K562 (cell line): ENCODE results near the gene CHST15. TPM values are rescaled to one million over a fixed set of nuclear protein-coding genes. Genes with fewer than 3 reads are reported as not detected.
A peak's percentile ranks its signal among the peaks of the same experiment; 100 is the strongest.

ENCODE experiments used
- ATAC-seq: fragments of 200-7000 bp; cut with Tn5 transposase; 3 replicates; pipeline ENCODE4 v1.9.1; 2020; ENCODE audit warnings: moderate library complexity
- BruUV-seq: library from RNA; stranded (reverse); fragments of 400-500 nt; replicated peaks from 2 replicates; lab custom pipeline; 2021; lab: Mats Ljungman, UMichigan
- CTCF ChIA-PET: fragments of 300-600 bp; formaldehyde crosslinking; extraction: SDS; loops from one replicate; lab custom pipeline; 2021; ENCODE audit warnings: low intra/inter-chr PET ratio; lab: Yijun Ruan, JAX
- POLR2A ChIA-PET: fragments of 300-600, 350-650 bp; sonication (Branson Sonifier 250); formaldehyde crosslinking; extraction: SDS; loops from one replicate; lab custom pipeline; 2021; ENCODE audit warnings: antibody characterized with exemption, inconsistent platforms; lab: Yijun Ruan, JAX
- DNase-seq, 4 experiments: peaks; one replicate each; pipeline versions ENCODE4 v3.0.0 to v3.0.0-alpha.2; 2011 to 2018; ENCODE audit warnings: low spot score in 3 of 4, mixed read lengths in 3 of 4; ENCODE audit errors: extremely low read depth in 1 of 4
- FAIRE-seq: peaks from 2 replicates; lab custom pipeline; 2011; peaks lifted over from hg19 to GRCh38; lab: Jason Lieb, UNC
- H2AFZ ChIP-seq: 2 replicates; pipeline ENCODE4 v1.6.0; 2011; ENCODE audit warnings: low read depth, low read length, control low read depth, inconsistent platforms
- H3K27ac ChIP-seq: fragments of 200-600 bp; 3 replicates; pipeline ENCODE4 v1.8.0; 2011; ENCODE audit warnings: low read depth, mild to moderate bottlenecking, control low read depth, inconsistent platforms, low read length, moderate library complexity, mixed read lengths; ENCODE audit errors: extremely low read depth
- H3K27me3 ChIP-seq, 2 experiments: fragments of 300-600 bp in 1 of 2; 2 replicates in 1 of 2; 3 replicates in 1 of 2; pipeline versions ENCODE4 v1.6.0 to v1.8.0; 2011; ENCODE audit warnings: inconsistent platforms in 2 of 2, low read length in 2 of 2, mild to moderate bottlenecking in 1 of 2, mixed read lengths in 1 of 2, moderate library complexity in 1 of 2; ENCODE audit not compliant: control insufficient read depth in 2 of 2, insufficient read depth in 2 of 2
- H3K36me3 ChIP-seq: fragments of 300-600 bp; 3 replicates; pipeline ENCODE4 v1.8.0; 2011; ENCODE audit warnings: mild to moderate bottlenecking, low read length, inconsistent platforms; ENCODE audit not compliant: control insufficient read depth, insufficient read depth
- H3K4me1 ChIP-seq, 2 experiments: fragments of 200-600 bp in 1 of 2; replicated peaks in 1 of 2; 2 replicates in 1 of 2; 3 replicates in 1 of 2; pipeline versions ENCODE4 v1.5.1 to v1.8.0; 2011; ENCODE audit warnings: inconsistent platforms in 2 of 2, low read length in 2 of 2, mild to moderate bottlenecking in 1 of 2, mixed read lengths in 1 of 2, moderate library complexity in 1 of 2; ENCODE audit not compliant: control insufficient read depth in 2 of 2, insufficient read depth in 2 of 2
- H3K4me2 ChIP-seq: 2 replicates; pipeline ENCODE4 v1.6.1; 2011; ENCODE audit warnings: low read length, control low read depth, inconsistent platforms, mixed read lengths; ENCODE audit not compliant: insufficient read depth
- H3K4me3 ChIP-seq: fragments of 200-600 bp; sonication (generic), shearing (Covaris generic); 2 replicates; pipeline ENCODE4 v1.5.1; 2016; ENCODE audit warnings: control low read depth, inconsistent platforms
- H3K79me2 ChIP-seq: fragments of 200-600 bp; 3 replicates; pipeline ENCODE4 v1.8.0; 2011; ENCODE audit warnings: low read length, inconsistent platforms; ENCODE audit not compliant: control insufficient read depth, insufficient read depth
- H3K9ac ChIP-seq, 2 experiments: 2 replicates each; pipeline versions ENCODE4 v1.6.0 to v1.6.1; 2011; ENCODE audit warnings: low read depth in 2 of 2, low read length in 2 of 2, control low read depth in 1 of 2, inconsistent platforms in 1 of 2, mild to moderate bottlenecking in 1 of 2, mixed read lengths in 1 of 2; ENCODE audit not compliant: insufficient read depth in 1 of 2
- H3K9me1 ChIP-seq: one replicate; pipeline ENCODE4 v1.6.0; 2011; ENCODE audit warnings: inconsistent platforms, mild to moderate bottlenecking, low read length, moderate library complexity; ENCODE audit not compliant: control insufficient read depth, insufficient read depth
- H3K9me3 ChIP-seq: replicated peaks from 2 replicates; pipeline ENCODE4 v1.5.1; 2011; ENCODE audit warnings: low read depth, low read length, inconsistent platforms; ENCODE audit not compliant: control insufficient read depth, insufficient read depth
- H4K20me1 ChIP-seq: replicated peaks from 2 replicates; pipeline ENCODE4 v1.6.1; 2011; ENCODE audit warnings: low read length, inconsistent platforms, mixed read lengths; ENCODE audit not compliant: control insufficient read depth, insufficient read depth
- CEBPB ChIP-seq: fragments of 450-650 bp; IDR thresholded peaks from 2 replicates; pipeline ENCODE4 v1.6.1; 2016; ENCODE audit warnings: missing genetic modification characterization, missing compliant biosample characterization
- E2F3 ChIP-seq: fragments of 250-450 bp; sonication (Bioruptor Pico); IDR thresholded peaks from 2 replicates; pipeline ENCODE4 v1.4.0; 2020; ENCODE audit warnings: mild to moderate bottlenecking
- FOXK1 ChIP-seq: sonication (generic); formaldehyde crosslinking; IDR thresholded peaks from 2 replicates; pipeline ENCODE4 v1.8.0; 2022; ENCODE audit warnings: missing genetic modification reagents, mild to moderate bottlenecking, borderline replicate concordance
- HOXB6 ChIP-seq: fragments of 250-450 bp; sonication (Bioruptor Pico); IDR thresholded peaks from 2 replicates; pipeline ENCODE4 v1.5.1; 2022; ENCODE audit warnings: mild to moderate bottlenecking, borderline replicate concordance
- POLR2A ChIP-seq: fragments of 450-650 bp; conservative IDR thresholded peaks from 2 replicates; pipeline ENCODE4 v1.6.1; 2016
- POLR2B ChIP-seq: fragments of 450-650 bp; IDR thresholded peaks from 2 replicates; pipeline ENCODE4 v1.6.1; 2018; ENCODE audit warnings: low read depth; ENCODE audit not compliant: partially characterized antibody
- RAD51 ChIP-seq: fragments of 450-650 bp; IDR thresholded peaks from 2 replicates; pipeline ENCODE4 v1.7.1; 2016; ENCODE audit warnings: low read depth, mild to moderate bottlenecking, borderline replicate concordance
- SMC3 ChIP-seq: conservative IDR thresholded peaks from 2 replicates; pipeline ENCODE4 v1.6.1; 2011; ENCODE audit warnings: low read depth, low read length, improper control_type of control experiment; ENCODE audit not compliant: insufficient read depth
- ZBTB11 ChIP-seq, 3 experiments: fragments of 200-800 bp in 1 of 3; fragments of 250-450 bp in 1 of 3; fragments of 450-650 bp in 1 of 3; sonication (Bioruptor Pico) in 1 of 3; sonication (Bioruptor generic) in 1 of 3; formaldehyde crosslinking in 1 of 3; IDR thresholded peaks; 2 replicates each; pipeline versions ENCODE4 v1.6.1 to v1.8.0; 2016 to 2022; ENCODE audit warnings: mild to moderate bottlenecking in 2 of 3, missing genetic modification characterization in 2 of 3, missing compliant biosample characterization in 1 of 3, moderate library complexity in 1 of 3
- ZKSCAN8 ChIP-seq: fragments of 200-800 bp; sonication (Bioruptor generic); IDR thresholded peaks from 2 replicates; pipeline ENCODE4 v1.6.1; 2016; ENCODE audit warnings: missing genetic modification characterization, missing compliant biosample characterization
- ZNF146 ChIP-seq: IDR thresholded peaks from one replicate; pipeline ENCODE4 v1.6.1; 2018; ENCODE audit warnings: missing compliant biosample characterization; ENCODE audit not compliant: unreplicated experiment
- ZNF79 ChIP-seq: fragments of 250-450 bp; sonication (Bioruptor Pico); IDR thresholded peaks from 2 replicates; pipeline ENCODE4 v1.4.0; 2020; ENCODE audit warnings: low read depth, mild to moderate bottlenecking, moderate library complexity
- WGBS: fragments of 100-300 bp; shearing (Covaris generic); methylation state at CpG from one replicate; pipeline ENCODE4 v1.1.6; 2016; ENCODE audit warnings: low coverage, mixed read lengths; ENCODE audit not compliant: insufficient coverage; ENCODE audit errors: missing lambda C conversion rate; 5-methylcytosine and 5-hydroxymethylcytosine counted together
- in situ Hi-C: fragments of 300-500 bp; cut with MboI; formaldehyde crosslinking; loops from 4 replicates; pipeline ENCODE4 v1.15.0; 2018; ENCODE audit warnings: inconsistent platforms, mixed read lengths
- intact Hi-C: fragments of 100-400 bp; cut with micrococcal nuclease; formaldehyde crosslinking; loops from 2 replicates; pipeline ENCODE4 v1.14.2; 2022
- polyA plus RNA-seq, 8 experiments: library from polyadenylated mRNA; depleted of rRNA in 4 of 8; stranded (reverse) in 5 of 8; unstranded in 3 of 8; fragments of >200 nt; fragmentation: Nextera tagmentation in 2 of 8; fragmentation: Illumina TruSeq in 1 of 8; extraction: Ambion mirVana in 2 of 8; extraction: Trizol in 1 of 8; gene quantifications; 2 replicates each; pipeline versions ENCODE4 v1.2.1 to v1.2.3, GENCODE V29; 2011 to 2014; ENCODE audit warnings: inconsistent platforms in 1 of 8, missing spikeins in 1 of 8
- total RNA-seq, 7 experiments: library from RNA; depleted of rRNA in 6 of 7; stranded (reverse); fragments of >200 nt in 6 of 7; fragmentation: Illumina TruSeq in 2 of 7; extraction: Trizol in 2 of 7; gene quantifications; 2 replicates each; pipeline versions ENCODE4 v1.2.1 to v1.2.3, GENCODE V29; 2011 to 2021; ENCODE audit warnings: low replicate concordance in 1 of 7

CHST15 gene
- total and polyA plus RNA-seq, 9 of the 15 experiments (the other 6 are each of a cell fraction or from before 2014, with no cell fraction given): 0.04 to 0.16 (median 0.08) TPM

GRCh38 chr10:124039483-124040013, 53.9 kb downstream of the CHST15 start:
- ATAC-seq: no peak
- H3K79me2 ChIP-seq: no peaks in the 10 kb centered on the region
- no peaks in the 10 kb centered on the region for H3K9me3 ChIP-seq
- peaks cover 2 to 34% of the 10 kb centered on the region in 2 experiments; a peak in 3 of 5 replicates for H3K27me3 ChIP-seq
- in situ Hi-C loops: no loop called here
- no peak overlapping the region for H2AFZ ChIP-seq
- H4K20me1 ChIP-seq: no peaks in the 10 kb centered on the region; the same call in 1 of the 2 replicates
- no peak for DNase-seq
- WGBS: 5% methylated on average over 11 of the region's 11 CpGs
- H3K9me1 ChIP-seq: no peaks in the 10 kb centered on the region
- intact Hi-C loops: no loop called here
- H3K4me3 ChIP-seq: no peak overlapping the region
- ChIA-PET POLR2A (no interaction called here), CTCF (no interaction called here)
- no peak for FAIRE-seq
- H3K9ac ChIP-seq: no peak overlapping the region
- TF ChIP-seq ZKSCAN8 (CRISPR knock-in tag) (peak; percentile 56; the same call in 1 of the 2 replicates), SMC3 (no peak)
- TF ChIP-seq, all 486 proteins: peak for 1
- Histone ChIP-seq H3K27ac (no peak overlapping the region), H3K4me1 (peaks cover 8 to 14% of the 10 kb centered on the region in 2 experiments; a peak in 4 of 5 replicates), H3K36me3 (no peaks in the 10 kb centered on the region), H3K4me2 (no peak overlapping the region)
- BruUV-seq: no TSS peak

DNA sequence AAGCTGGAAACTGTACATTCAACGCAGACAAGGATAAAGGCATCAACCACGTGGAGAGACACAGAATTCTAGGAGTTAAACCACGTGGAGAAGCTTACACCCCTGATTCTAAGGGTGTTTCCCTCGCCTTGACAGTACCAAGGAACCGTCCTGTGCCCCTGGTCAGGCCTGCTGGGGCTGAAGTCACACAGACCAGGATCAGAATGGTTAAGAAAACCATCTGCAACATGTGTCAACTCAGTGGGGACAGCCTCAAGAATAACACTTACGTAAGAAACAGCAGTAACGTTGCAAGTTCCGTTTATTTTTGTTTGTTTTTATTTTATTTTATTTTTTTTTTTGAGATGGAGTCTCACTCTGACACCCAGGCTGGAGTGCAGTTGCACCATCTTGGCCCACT, 55.6 kb downstream of the CHST15 start:
- Histone ChIP-seq H4K20me1 (no peaks in the 10 kb centered on the region; the same call in 1 of the 2 replicates), H3K4me3 (no peak overlapping the region), H2AFZ (no peak overlapping the region), H3K79me2 (no peaks in the 10 kb centered on the region), H3K9me1 (no peaks in the 10 kb centered on the region), H3K9ac (no peak overlapping the region), H3K27ac (no peak overlapping the region), H3K36me3 (no peaks in the 10 kb centered on the region), H3K4me1 (peaks cover 8 to 12% of the 10 kb centered on the region in 2 experiments; a peak in 4 of 5 replicates), H3K4me2 (no peak overlapping the region), H3K27me3 (peaks cover 2 to 28% of the 10 kb centered on the region in 2 experiments; a peak in 3 of 5 replicates), H3K9me3 (no peaks in the 10 kb centered on the region)
- intact Hi-C loops: no loop called here
- 6% methylated on average over 8 of the region's 8 CpGs for WGBS
- DNase-seq (no peak), FAIRE-seq (no peak), ATAC-seq (no peak)
- CTCF ChIA-PET: no interaction called here
- POLR2A ChIA-PET: no interaction called here
- BruUV-seq: no TSS peak
- in situ Hi-C loops: no loop called here
- TF ChIP-seq CEBPB (no peak), E2F3 (CRISPR knock-in tag) (no peak), ZNF146 (no peak), ZNF79 (CRISPR knock-in tag) (no peak), HOXB6 (CRISPR knock-in tag) (no peak), POLR2B (no peak), RAD51 (no peak), ZBTB11 (CRISPR knock-in tag; IDR thresholded peaks at IDR 0.05) (no peak), FOXK1 (CRISPR knock-in tag) (no peak), POLR2A (no peak)
